COLO668 (cell line): ENCODE results near the gene USP3.

Experiments used
- DNase-seq: peaks from one replicate; lab custom pipeline; 2025; ENCODE audit not compliant: unreplicated experiment; lab: John Stamatoyannopoulos, UW

USP3 gene

GRCh38 chr15:63495780-63496488, 8.5 kb upstream of the USP3 start:
- DNase-seq, result no peak

- DNase-seq, result no peak
Observed at GRCh38 chr15:63497642-63498467, 6.5 kb upstream of the USP3 start.

GRCh38 chr15:63499175-63499549, 5.2 kb upstream of the USP3 start:
- DNase-seq, result no peak

- DNase-seq, result no peak
Observed at GRCh38 chr15:63499611-63500010, 4.8 kb upstream of the USP3 start.

- DNase-seq, result peak; percentile 18
Observed at GRCh38 chr15:63500265-63501250, 3.8 kb upstream of the USP3 start.

- DNase-seq, result peak; percentile 73
Observed at GRCh38 chr15:63501256-63502089, 2.9 kb upstream of the USP3 start.

GRCh38 chr15:63502137-63502766, 2.1 kb upstream of the USP3 start:
- peak; percentile 71 for DNase-seq

- DNase-seq, result peak; percentile 84
Observed at GRCh38 chr15:63502843-63503738, 1.3 kb upstream of the USP3 start.

GRCh38 chr15:63503739-63504246, 600 bp upstream of the USP3 start:
- peak; percentile 76 for DNase-seq

GRCh38 chr15:63504979-63505841, 817 bp downstream of the USP3 start:
- peak; percentile 73 for DNase-seq

GRCh38 chr15:63505842-63506222, 1.4 kb downstream of the USP3 start:
- DNase-seq, result no peak

- DNase-seq, result no peak
Observed at GRCh38 chr15:63506537-63507035, 2.2 kb downstream of the USP3 start.

GRCh38 chr15:63507878-63508818, 3.8 kb downstream of the USP3 start:
- DNase-seq, result no peak

GRCh38 chr15:63509056-63509954, 4.9 kb downstream of the USP3 start:
- DNase-seq, result no peak
